HepG2 (cell line): Measurements from ENCODE around the gene MEF2A. TPM values are rescaled to one million over a fixed set of nuclear protein-coding genes. Genes with fewer than 3 reads are reported as not detected.

Source experiments
- ATAC-seq: fragments of 200-7000 bp; cut with Tn5 transposase; 3 replicates; pipeline ENCODE4 v1.9.1; 2020; ENCODE audit warnings: mild to moderate bottlenecking, moderate library complexity
- BruUV-seq: library from RNA; stranded (reverse); fragments of 400-500 nt; replicated peaks from 2 replicates; lab custom pipeline; 2021; lab: Mats Ljungman, UMichigan
- CTCF ChIA-PET: fragments of 300-600 bp; formaldehyde crosslinking; extraction: SDS; loops from one replicate; lab custom pipeline; 2021; ENCODE audit warnings: low total read pairs, inconsistent platforms, low intra/inter-chr PET ratio; lab: Yijun Ruan, JAX
- POLR2A ChIA-PET: fragments of 350-600 bp; sonication (Branson Sonifier 250); formaldehyde crosslinking; loops from one replicate; lab custom pipeline; 2020; ENCODE audit warnings: antibody characterized with exemption, inconsistent platforms; lab: Yijun Ruan, JAX
- DNase-seq: peaks from one replicate; pipeline ENCODE4 v3.0.0-alpha.2; 2015; ENCODE audit warnings: low spot score
- FAIRE-seq: peaks from 3 replicates; lab custom pipeline; 2011; peaks lifted over from hg19 to GRCh38; lab: Jason Lieb, UNC
- H2AFZ ChIP-seq: one replicate; pipeline ENCODE4 v1.6.1; 2011; ENCODE audit warnings: low read length, inconsistent platforms
- H3K27ac ChIP-seq: fragments of 300-600 bp; 3 replicates; pipeline ENCODE4 v1.8.0; 2011; ENCODE audit warnings: mixed run types, mild to moderate bottlenecking, mixed read lengths, low read length, inconsistent platforms; ENCODE audit not compliant: insufficient read depth; ENCODE audit errors: extremely low read length
- H3K27me3 ChIP-seq, 2 experiments: fragments of 200-600 bp in 1 of 2; 2 replicates in 1 of 2; 3 replicates in 1 of 2; pipeline versions ENCODE4 v1.6.0 to v1.8.0; 2011; ENCODE audit warnings: low read length in 2 of 2, mild to moderate bottlenecking in 2 of 2, moderate library complexity in 2 of 2, inconsistent platforms in 1 of 2; ENCODE audit not compliant: insufficient read depth in 2 of 2, control insufficient read depth in 1 of 2
- H3K36me3 ChIP-seq, 2 experiments: fragments of 200-600 bp in 1 of 2; replicated peaks in 1 of 2; 2 replicates in 1 of 2; 3 replicates in 1 of 2; pipeline versions ENCODE4 v1.5.1 to v1.8.0; 2011; ENCODE audit warnings: low read length in 2 of 2, inconsistent platforms in 1 of 2; ENCODE audit not compliant: insufficient read depth in 2 of 2, control insufficient read depth in 1 of 2
- H3K4me1 ChIP-seq: 2 replicates; pipeline ENCODE4 v1.5.1; 2012; ENCODE audit warnings: low read length, inconsistent platforms; ENCODE audit not compliant: insufficient read depth
- H3K4me2 ChIP-seq: 2 replicates; pipeline ENCODE4 v1.6.0; 2011; ENCODE audit warnings: low read depth, low read length, inconsistent platforms
- H3K4me3 ChIP-seq, 3 experiments: fragments of 200-600 bp in 1 of 3; sonication (generic), shearing (Covaris generic) in 1 of 3; replicated peaks in 1 of 3; 2 replicates each; pipeline ENCODE4 v1.5.1; 2011 to 2016; ENCODE audit warnings: low read length in 3 of 3, inconsistent platforms in 2 of 3, low read depth in 2 of 3, mild to moderate bottlenecking in 2 of 3, control low read depth in 1 of 3, mixed read lengths in 1 of 3; ENCODE audit not compliant: insufficient read depth in 1 of 3
- H3K79me2 ChIP-seq: one replicate; pipeline ENCODE4 v1.6.1; 2011; ENCODE audit warnings: low read length, inconsistent platforms; ENCODE audit not compliant: insufficient read depth
- H3K9ac ChIP-seq: 2 replicates; pipeline ENCODE4 v1.6.0; 2011; ENCODE audit warnings: mild to moderate bottlenecking, low read depth, low read length, inconsistent platforms; ENCODE audit not compliant: insufficient read depth
- H3K9me3 ChIP-seq: 2 replicates; pipeline ENCODE4 v1.5.1; 2012; ENCODE audit warnings: mild to moderate bottlenecking, low read length
- H4K20me1 ChIP-seq: 2 replicates; pipeline ENCODE4 v1.6.0; 2011; ENCODE audit warnings: inconsistent platforms, mild to moderate bottlenecking, low read length, moderate library complexity; ENCODE audit not compliant: insufficient read depth
- HNRNPUL1 ChIP-seq: fragments of 200-400 bp; formaldehyde crosslinking; IDR thresholded peaks from 2 replicates; pipeline ENCODE4 v1.6.1; 2017; ENCODE audit warnings: low read depth, mild to moderate bottlenecking, low read length, moderate library complexity
- ISX ChIP-seq: sonication (generic); formaldehyde crosslinking; conservative IDR thresholded peaks from 2 replicates; pipeline ENCODE4 v1.5.0; 2020; ENCODE audit warnings: missing genetic modification reagents
- MYNN ChIP-seq: sonication (generic); formaldehyde crosslinking; IDR thresholded peaks from 2 replicates; pipeline ENCODE4 v1.4.0; 2020; ENCODE audit warnings: mild to moderate bottlenecking, low read depth, missing genetic modification reagents
- ZFYVE20 ChIP-seq: sonication (generic); formaldehyde crosslinking; IDR thresholded peaks from 2 replicates; pipeline ENCODE4 v1.8.0; 2023; ENCODE audit warnings: low read depth, mild to moderate bottlenecking, moderate library complexity, missing genetic modification reagents, borderline replicate concordance
- ZMAT3 ChIP-seq: sonication (generic); formaldehyde crosslinking; conservative IDR thresholded peaks from 2 replicates; pipeline ENCODE4 v1.7.0; 2021; ENCODE audit warnings: missing genetic modification reagents
- ZNF460 ChIP-seq: sonication (generic); formaldehyde crosslinking; IDR thresholded peaks from 2 replicates; pipeline ENCODE4 v1.5.1; 2020; ENCODE audit warnings: missing genetic modification reagents, mild to moderate bottlenecking, borderline replicate concordance
- ZNF549 ChIP-seq: sonication (generic); formaldehyde crosslinking; IDR thresholded peaks from 2 replicates; pipeline ENCODE4 v1.5.0; 2020; ENCODE audit warnings: missing genetic modification reagents
- ZNF766 ChIP-seq: sonication (generic); formaldehyde crosslinking; IDR thresholded peaks from 2 replicates; pipeline ENCODE4 v1.5.0; 2020; ENCODE audit warnings: missing genetic modification reagents, borderline replicate concordance
- ZNF772 ChIP-seq: sonication (generic); formaldehyde crosslinking; IDR thresholded peaks from 2 replicates; pipeline ENCODE4 v1.5.0; 2020; ENCODE audit warnings: mild to moderate bottlenecking, missing genetic modification reagents
- WGBS: methylation state at CpG from one replicate; pipeline ENCODE4 v1.1.6; 2017; ENCODE audit warnings: low lambda C conversion rate; 5-methylcytosine and 5-hydroxymethylcytosine counted together
- in situ Hi-C: cut with HindIII; loops from 2 replicates; pipeline ENCODE4 v1.10.0; 2017; ENCODE audit warnings: low pct_unique_long_range_greater_than_20kb; ENCODE audit not compliant: extremely low pct_ligation_motif_present
- intact Hi-C: fragments of 100-400 bp; cut with micrococcal nuclease; formaldehyde crosslinking; loops from one replicate; pipeline ENCODE4 v1.10.0; 2022; ENCODE audit not compliant: unreplicated experiment
- polyA plus RNA-seq, 8 experiments: library from polyadenylated mRNA; depleted of rRNA in 3 of 8; stranded (reverse) in 7 of 8; unstranded in 1 of 8; fragments of >200 nt; fragmentation: Illumina TruSeq in 4 of 8; extraction: Trizol in 4 of 8; gene quantifications; 2 replicates each; pipeline versions ENCODE4 v1.2.1 to v1.2.3, GENCODE V29; 2011 to 2016; ENCODE audit warnings: low read depth in 4 of 8, missing spikeins in 1 of 8, mixed read lengths in 1 of 8; ENCODE audit not compliant: insufficient read depth in 1 of 8
- total RNA-seq, 5 experiments: library from RNA; depleted of rRNA; stranded (reverse); fragments of >200 nt; fragmentation: Illumina TruSeq; extraction: Trizol; gene quantifications; 2 replicates each; pipeline ENCODE4 v1.2.3, GENCODE V29; 2016; ENCODE audit warnings: low read depth in 1 of 5
- TF ChIP-seq, protein P1 (sequence below): sonication (generic); formaldehyde crosslinking; IDR thresholded peaks from 2 replicates; pipeline ENCODE4 v1.4.0; 2020; ENCODE audit warnings: missing genetic modification reagents
- TF ChIP-seq, protein P2 (sequence below): sonication (generic); formaldehyde crosslinking; IDR thresholded peaks from 2 replicates; pipeline ENCODE4 v1.8.1; 2023; ENCODE audit warnings: missing genetic modification reagents, mild to moderate bottlenecking, borderline replicate concordance
- TF ChIP-seq, protein P3 (sequence below): sonication (generic); formaldehyde crosslinking; IDR thresholded peaks from 2 replicates; pipeline ENCODE4 v1.4.0; 2020; ENCODE audit warnings: low read depth, mild to moderate bottlenecking, missing genetic modification reagents
- TF ChIP-seq, protein P4 (sequence below): sonication (generic); formaldehyde crosslinking; IDR thresholded peaks from 2 replicates; pipeline ENCODE4 v1.5.0; 2020; ENCODE audit warnings: missing genetic modification reagents
- TF ChIP-seq, protein P5 (sequence below): sonication (generic); formaldehyde crosslinking; IDR thresholded peaks from 2 replicates; pipeline ENCODE4 v1.4.0; 2020; ENCODE audit warnings: mild to moderate bottlenecking, missing genetic modification reagents
- TF ChIP-seq, protein P6 (sequence below): sonication (generic); formaldehyde crosslinking; IDR thresholded peaks from 2 replicates; pipeline ENCODE4 v1.8.1; 2023; ENCODE audit warnings: mild to moderate bottlenecking, inconsistent platforms, moderate library complexity, missing genetic modification reagents, borderline replicate concordance

The MEF2A gene
- total and polyA plus RNA-seq, 2 of the 13 experiments (the other 11 are each of a cell fraction or from before 2014, with no cell fraction given), result 15.2 to 24.4 TPM

DNA sequence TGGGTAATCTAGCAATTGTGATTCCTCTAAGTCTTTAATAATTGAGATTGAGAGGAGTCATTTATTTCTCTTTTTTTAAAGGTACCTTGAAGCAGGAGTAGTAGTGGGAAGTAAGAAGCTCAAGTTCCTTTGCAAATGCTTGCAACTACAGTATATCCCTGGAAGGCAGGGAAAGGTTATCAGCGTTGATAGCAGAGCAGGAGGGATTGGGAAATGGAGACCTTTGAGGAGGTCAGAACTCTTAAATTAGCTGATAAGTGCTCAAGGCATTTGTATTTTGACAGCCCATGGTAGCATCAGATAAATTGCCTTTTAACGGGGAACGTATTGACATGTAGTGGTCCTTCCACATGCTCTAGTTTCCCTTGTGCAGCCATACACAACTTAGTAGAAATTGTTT is 47.7 kb downstream of the MEF2A start:
- 92% methylated on average over 3 of the region's 3 CpGs for WGBS
- H3K27me3 ChIP-seq, result no peaks in the 10 kb centered on the region
- DNase-seq (no peak), ATAC-seq (no peak), FAIRE-seq (no peak)
- H2AFZ ChIP-seq, result no peak overlapping the region
- no TSS peak for BruUV-seq
- no peaks in the 10 kb centered on the region for H3K9me3 ChIP-seq
- H3K27ac ChIP-seq, result no peak overlapping the region
- peaks cover 60% of the 10 kb centered on the region for H3K79me2 ChIP-seq
- TF ChIP-seq ZMAT3 (CRISPR knock-in tag) (no peak), ZNF549 (CRISPR knock-in tag) (no peak), ZNF766 (CRISPR knock-in tag) (no peak), HNRNPUL1 (no peak), ZNF772 (no peak), ISX (no peak), MYNN (CRISPR knock-in tag) (no peak), ZFYVE20 (CRISPR knock-in tag) (no peak), ZNF460 (CRISPR knock-in tag) (no peak)
- TF ChIP-seq, protein P1, sequence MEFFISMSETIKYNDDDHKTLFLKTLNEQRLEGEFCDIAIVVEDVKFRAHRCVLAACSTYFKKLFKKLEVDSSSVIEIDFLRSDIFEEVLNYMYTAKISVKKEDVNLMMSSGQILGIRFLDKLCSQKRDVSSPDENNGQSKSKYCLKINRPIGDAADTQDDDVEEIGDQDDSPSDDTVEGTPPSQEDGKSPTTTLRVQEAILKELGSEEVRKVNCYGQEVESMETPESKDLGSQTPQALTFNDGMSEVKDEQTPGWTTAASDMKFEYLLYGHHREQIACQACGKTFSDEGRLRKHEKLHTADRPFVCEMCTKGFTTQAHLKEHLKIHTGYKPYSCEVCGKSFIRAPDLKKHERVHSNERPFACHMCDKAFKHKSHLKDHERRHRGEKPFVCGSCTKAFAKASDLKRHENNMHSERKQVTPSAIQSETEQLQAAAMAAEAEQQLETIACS (CRISPR knock-in tag), result no peak
- TF ChIP-seq, protein P2, sequence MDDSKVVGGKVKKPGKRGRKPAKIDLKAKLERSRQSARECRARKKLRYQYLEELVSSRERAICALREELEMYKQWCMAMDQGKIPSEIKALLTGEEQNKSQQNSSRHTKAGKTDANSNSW (CRISPR knock-in tag), result no peak
- TF ChIP-seq, protein P3, sequence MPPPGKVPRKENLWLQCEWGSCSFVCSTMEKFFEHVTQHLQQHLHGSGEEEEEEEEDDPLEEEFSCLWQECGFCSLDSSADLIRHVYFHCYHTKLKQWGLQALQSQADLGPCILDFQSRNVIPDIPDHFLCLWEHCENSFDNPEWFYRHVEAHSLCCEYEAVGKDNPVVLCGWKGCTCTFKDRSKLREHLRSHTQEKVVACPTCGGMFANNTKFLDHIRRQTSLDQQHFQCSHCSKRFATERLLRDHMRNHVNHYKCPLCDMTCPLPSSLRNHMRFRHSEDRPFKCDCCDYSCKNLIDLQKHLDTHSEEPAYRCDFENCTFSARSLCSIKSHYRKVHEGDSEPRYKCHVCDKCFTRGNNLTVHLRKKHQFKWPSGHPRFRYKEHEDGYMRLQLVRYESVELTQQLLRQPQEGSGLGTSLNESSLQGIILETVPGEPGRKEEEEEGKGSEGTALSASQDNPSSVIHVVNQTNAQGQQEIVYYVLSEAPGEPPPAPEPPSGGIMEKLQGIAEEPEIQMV, result no peak
- TF ChIP-seq, protein P4, sequence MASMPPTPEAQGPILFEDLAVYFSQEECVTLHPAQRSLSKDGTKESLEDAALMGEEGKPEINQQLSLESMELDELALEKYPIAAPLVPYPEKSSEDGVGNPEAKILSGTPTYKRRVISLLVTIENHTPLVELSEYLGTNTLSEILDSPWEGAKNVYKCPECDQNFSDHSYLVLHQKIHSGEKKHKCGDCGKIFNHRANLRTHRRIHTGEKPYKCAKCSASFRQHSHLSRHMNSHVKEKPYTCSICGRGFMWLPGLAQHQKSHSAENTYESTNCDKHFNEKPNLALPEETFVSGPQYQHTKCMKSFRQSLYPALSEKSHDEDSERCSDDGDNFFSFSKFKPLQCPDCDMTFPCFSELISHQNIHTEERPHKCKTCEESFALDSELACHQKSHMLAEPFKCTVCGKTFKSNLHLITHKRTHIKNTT (CRISPR knock-in tag), result no peak
- TF ChIP-seq, protein P5, sequence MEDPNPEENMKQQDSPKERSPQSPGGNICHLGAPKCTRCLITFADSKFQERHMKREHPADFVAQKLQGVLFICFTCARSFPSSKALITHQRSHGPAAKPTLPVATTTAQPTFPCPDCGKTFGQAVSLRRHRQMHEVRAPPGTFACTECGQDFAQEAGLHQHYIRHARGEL (CRISPR knock-in tag), result no peak
- TF ChIP-seq, protein P6, sequence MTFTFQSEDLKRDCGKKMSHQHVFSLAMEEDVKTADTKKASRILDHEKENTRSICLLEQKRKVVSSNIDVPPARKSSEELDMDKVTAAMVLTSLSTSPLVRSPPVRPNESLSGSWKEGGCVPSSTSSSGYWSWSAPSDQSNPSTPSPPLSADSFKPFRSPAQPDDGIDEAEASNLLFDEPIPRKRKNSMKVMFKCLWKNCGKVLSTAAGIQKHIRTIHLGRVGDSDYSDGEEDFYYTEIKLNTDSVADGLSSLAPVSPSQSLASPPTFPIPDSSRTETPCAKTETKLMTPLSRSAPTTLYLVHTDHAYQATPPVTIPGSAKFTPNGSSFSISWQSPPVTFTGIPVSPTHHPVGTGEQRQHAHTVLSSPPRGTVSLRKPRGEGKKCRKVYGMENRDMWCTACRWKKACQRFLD (CRISPR knock-in tag), result no peak
- no peaks in the 10 kb centered on the region for H3K36me3 ChIP-seq
- ChIA-PET CTCF (no interaction called here), POLR2A (no interaction called here)
- H3K4me2 ChIP-seq, result no peak overlapping the region
- H3K9ac ChIP-seq, result no peak overlapping the region
- H3K4me1 ChIP-seq, result peaks cover 32% of the 10 kb centered on the region
- in situ Hi-C loops, result no loop called here
- intact Hi-C loops, result no loop called here
- H3K4me3 ChIP-seq, result no peak overlapping the region
- H4K20me1 ChIP-seq, result 0 out of 2 replicates have a peak, but pooled peaks cover 6% of the 10 kb centered on the region
